GM12874 (cell line): ENCODE data around the gene INF2.

Experiments used
- CTCF ChIP-seq: IDR thresholded peaks from 2 replicates; pipeline ENCODE4 v1.5.1; 2011; ENCODE audit warnings: low read depth, mild to moderate bottlenecking, control low read depth, low read length, moderate library complexity; ENCODE audit not compliant: insufficient read depth

The INF2 gene

DNA sequence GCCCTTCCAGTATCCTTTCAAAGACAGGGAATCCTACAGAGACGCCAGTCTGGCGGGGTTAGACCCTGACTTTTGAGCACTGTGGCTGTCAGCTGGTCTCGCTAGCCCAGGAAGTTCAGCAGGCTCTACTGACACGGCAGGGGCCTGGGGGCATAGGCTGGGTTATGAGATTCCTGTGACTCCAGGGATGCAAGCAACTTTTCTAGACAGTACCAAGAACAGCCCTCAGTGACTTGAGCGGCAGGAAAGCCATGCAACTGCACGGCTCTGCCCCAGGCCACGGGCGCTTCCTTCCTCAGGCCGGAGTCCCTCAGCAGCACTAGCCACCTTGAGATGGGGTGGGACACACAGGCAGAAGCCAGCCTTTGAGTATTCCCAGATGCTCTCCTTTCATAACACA lies 58.5 kb downstream of the INF2 start:
- no peak for TF ChIP-seq CTCF

- no peak for TF ChIP-seq CTCF
Observed at GRCh38 chr14:104749111-104749649, 59.8 kb downstream of the INF2 start.

DNA sequence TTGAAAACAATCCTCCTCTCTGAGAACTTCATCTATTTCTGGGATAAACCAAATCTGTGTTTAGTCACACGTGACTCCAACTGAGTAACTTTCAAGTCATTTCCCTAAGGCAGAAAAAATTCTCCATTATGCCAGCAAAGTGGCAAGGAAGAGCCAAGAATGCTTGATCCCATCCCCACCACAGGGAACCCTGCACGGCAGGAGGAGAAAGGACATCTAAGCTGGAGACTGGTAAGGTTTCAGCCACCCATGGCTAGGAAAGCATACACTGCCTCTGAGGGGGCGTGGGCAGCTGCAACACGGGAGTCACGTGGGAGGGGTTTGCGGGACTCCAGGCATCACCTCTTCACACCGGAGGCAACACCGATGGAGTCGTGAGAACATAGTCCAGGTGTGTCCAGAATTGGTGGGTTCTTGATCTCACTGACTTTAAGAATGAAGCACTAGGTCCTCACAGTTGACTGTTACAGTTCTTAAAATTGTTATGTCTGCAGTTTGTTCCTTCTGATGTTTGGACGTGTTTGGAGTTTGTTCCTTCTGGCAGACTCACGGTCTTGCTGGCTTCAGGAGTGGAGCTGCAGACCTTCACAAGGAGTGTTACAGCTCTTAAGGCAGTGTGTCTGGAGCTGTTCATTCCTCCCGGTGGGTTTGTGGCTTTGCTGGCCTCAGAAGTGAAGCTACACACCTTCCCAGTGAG lies 60.8 kb downstream of the INF2 start:
- no peak for TF ChIP-seq CTCF

DNA sequence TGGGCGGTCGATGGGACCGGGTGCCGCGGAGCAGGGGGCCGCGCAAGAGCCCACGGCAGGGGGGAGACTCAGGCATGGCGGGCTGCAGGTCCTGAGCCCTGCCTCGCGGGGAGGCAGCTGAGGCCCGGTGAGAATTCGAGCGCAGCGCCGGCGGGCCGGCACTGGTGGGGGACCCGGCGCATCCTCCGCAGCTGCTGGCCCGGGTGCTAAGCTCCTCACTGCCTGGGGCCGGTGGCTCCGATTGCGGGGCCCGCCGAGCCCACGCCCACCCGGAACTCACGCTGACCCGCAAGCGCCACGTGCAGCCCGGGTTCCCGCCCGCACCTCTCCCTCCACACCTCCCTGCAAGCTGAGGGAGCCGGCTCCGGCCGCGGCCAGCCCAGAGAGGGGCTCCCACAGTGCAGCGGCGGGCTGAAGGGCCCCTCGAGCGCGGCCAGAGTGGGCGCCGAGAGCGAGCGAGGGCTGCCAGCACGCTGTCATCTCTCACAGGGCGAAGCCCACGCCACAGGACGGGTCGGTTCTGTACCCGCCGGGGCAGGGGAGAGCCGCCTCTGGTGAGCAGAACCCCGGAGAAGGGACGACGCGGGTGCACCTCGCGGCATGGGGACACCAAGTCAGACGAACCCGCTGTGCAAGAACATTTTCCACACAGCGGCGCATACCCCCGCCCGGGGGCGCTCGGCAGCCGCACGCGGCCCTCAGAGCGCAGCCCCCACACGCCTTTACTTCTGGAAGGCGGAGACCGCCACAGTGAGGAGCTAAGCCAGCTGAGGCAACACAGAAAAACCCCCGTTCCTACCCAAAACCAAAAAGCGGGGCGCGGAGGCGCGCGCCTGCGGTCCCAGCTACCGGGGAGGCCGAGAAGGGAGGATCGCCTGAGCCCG lies 62.4 kb downstream of the INF2 start:
- no peak for TF ChIP-seq CTCF

DNA sequence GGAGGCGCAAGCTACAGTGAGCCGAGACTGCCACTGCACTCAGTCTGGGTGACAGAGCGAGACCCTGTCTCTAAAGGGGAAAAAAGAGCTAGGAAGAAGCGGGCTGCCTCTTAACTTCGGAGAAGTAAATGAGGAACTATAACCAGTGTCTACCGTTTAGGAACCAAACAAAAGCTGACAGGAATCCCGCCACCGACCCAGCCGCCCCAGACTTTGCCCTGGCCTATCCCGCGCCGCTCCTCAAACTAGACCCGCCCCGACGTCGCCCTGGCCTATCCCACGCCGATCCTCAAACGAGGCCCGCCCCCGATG lies 63.0 kb downstream of the INF2 start:
- no peak for TF ChIP-seq CTCF

DNA sequence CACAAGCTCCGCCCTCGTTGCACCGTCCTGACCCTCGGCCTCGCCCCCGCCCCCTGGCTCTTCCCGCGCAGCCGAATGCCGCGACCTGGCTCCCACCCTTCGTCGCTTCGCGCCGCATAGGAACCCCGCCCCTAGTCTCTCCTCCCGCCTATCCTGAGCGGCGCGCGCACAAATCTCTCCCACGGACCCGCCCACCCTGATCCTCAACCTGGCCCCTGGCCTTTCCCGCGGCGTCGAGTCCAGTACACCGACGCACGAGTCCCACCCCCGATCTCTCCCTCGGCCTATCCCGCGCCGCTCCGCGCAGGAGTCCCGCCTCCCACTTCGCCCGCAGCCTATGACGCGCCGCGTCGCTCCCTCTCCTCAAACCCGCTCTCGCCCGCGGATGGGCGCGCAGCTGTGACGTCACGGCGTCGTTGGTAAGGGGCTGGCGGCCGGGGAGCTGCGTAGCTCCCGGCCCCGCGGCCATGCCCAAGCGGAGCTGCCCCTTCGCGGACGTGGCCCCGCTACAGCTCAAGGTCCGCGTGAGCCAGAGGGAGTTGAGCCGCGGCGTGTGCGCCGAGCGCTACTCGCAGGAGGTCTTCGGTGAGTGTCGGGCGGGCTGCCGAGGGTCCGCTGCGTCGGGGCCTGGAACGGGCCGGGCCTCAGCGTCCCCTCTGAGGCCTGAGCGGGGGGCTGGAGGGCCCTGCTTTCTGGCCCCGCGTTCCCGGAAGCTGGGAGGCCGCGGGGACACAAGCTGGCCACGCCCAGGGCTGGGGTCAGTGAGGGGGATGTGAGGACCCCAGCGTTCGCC lies 63.5 kb downstream of the INF2 start, which contains the start of gene SIVA1:
TSS of gene SIVA1 (plus strand) at position 413 of the 793 bp plus-strand sequence. CDS start at position 468, 55 bp downstream.
- no peak for TF ChIP-seq CTCF
